Measurements from ENCODE around the gene CLPSL1.

Gene CLPSL1

GRCh38 chr6:35788423-35788982 is 7.7 kb downstream of the CLPSL1 start:
- ChIA-PET POLR2A (ENCODE audit: low non-redundant PET) (no interaction called here), CTCF (no interaction called here)
- TF ChIP-seq CTCF (conservative IDR thresholded peaks at IDR 0.05; ENCODE audit: low read depth): no peak
- H3K27ac ChIP-seq: no peak overlapping the region
- DNase-seq (ENCODE audit: low spot score): no peak

- POLR2A ChIA-PET (ENCODE audit: low non-redundant PET): no interaction called here
- no peak for TF ChIP-seq CTCF (conservative IDR thresholded peaks at IDR 0.05; ENCODE audit: low read depth)
- H3K27ac ChIP-seq: no peak overlapping the region
- CTCF ChIA-PET: interaction anchor here (0.6 to 0.7 kb wide), 2 partner anchors 34 to 305 kb away, joined by 3 read pairs; no protein-coding TSS in a partner anchor
- no peak for DNase-seq (ENCODE audit: low spot score)
Measured at GRCh38 chr6:35790683-35791082, 9.9 kb downstream of the CLPSL1 start.

GRCh38 chr6:35794536-35795452 is 14.0 kb downstream of the CLPSL1 start:
- ChIA-PET CTCF (interaction anchor here (0.6 kb wide), 1 partner anchor 526 kb away, joined by 3 read pairs; no protein-coding TSS in a partner anchor), POLR2A (ENCODE audit: low non-redundant PET) (no interaction called here)
- DNase-seq (ENCODE audit: low spot score): no peak
- no peak overlapping the region for H3K27ac ChIP-seq
- no peak for TF ChIP-seq CTCF (conservative IDR thresholded peaks at IDR 0.05; ENCODE audit: low read depth)

- no peak overlapping the region for H3K27ac ChIP-seq
- no peak for DNase-seq (ENCODE audit: low spot score)
- no peak for TF ChIP-seq CTCF (conservative IDR thresholded peaks at IDR 0.05; ENCODE audit: low read depth)
- ChIA-PET CTCF (interaction anchor here (0.7 kb wide), 1 partner anchor 8 kb away, joined by 3 read pairs; no protein-coding TSS in a partner anchor), POLR2A (ENCODE audit: low non-redundant PET) (no interaction called here)
Measured at GRCh38 chr6:35795453-35796071, 14.7 kb downstream of the CLPSL1 start.

- H3K27ac ChIP-seq: no peak overlapping the region
- ChIA-PET POLR2A (ENCODE audit: low non-redundant PET) (no interaction called here), CTCF (interaction anchor here (0.7 kb wide), 1 partner anchor 9 kb away, joined by 3 read pairs; no protein-coding TSS in a partner anchor)
- TF ChIP-seq CTCF (conservative IDR thresholded peaks at IDR 0.05; ENCODE audit: low read depth): no peak
- no peak for DNase-seq (ENCODE audit: low spot score)
Measured at GRCh38 chr6:35796236-35796635, 15.4 kb downstream of the CLPSL1 start.

GRCh38 chr6:35797837-35798526 is 17.2 kb downstream of the CLPSL1 start:
- no peak for TF ChIP-seq CTCF (conservative IDR thresholded peaks at IDR 0.05; ENCODE audit: low read depth)
- CTCF ChIA-PET: no interaction called here
- POLR2A ChIA-PET (ENCODE audit: low non-redundant PET): no interaction called here
- no peak for DNase-seq (ENCODE audit: low spot score)
- H3K27ac ChIP-seq: no peak overlapping the region
